Testis (tissue), 2 donors: Measurements from ENCODE around the gene SPON1.

Experiments used
- POLR2A ChIP-seq: fragments of 450-650 bp; IDR thresholded peaks from one replicate; pipeline ENCODE4 v1.6.1; 2017; ENCODE audit warnings: antibody characterized with exemption, mild to moderate bottlenecking, moderate library complexity
- TF ChIP-seq, protein P1 (sequence below), 3 experiments: fragments of 450-650 bp in 2 of 3; fragments of 200-600 bp in 1 of 3; sonication (generic) in 1 of 3; IDR thresholded peaks; one replicate each; pipeline ENCODE4 v1.5.1; 2016 to 2019; ENCODE audit warnings: antibody characterized with exemption in 3 of 3, mild to moderate bottlenecking in 2 of 3, moderate library complexity in 1 of 3

DNA sequence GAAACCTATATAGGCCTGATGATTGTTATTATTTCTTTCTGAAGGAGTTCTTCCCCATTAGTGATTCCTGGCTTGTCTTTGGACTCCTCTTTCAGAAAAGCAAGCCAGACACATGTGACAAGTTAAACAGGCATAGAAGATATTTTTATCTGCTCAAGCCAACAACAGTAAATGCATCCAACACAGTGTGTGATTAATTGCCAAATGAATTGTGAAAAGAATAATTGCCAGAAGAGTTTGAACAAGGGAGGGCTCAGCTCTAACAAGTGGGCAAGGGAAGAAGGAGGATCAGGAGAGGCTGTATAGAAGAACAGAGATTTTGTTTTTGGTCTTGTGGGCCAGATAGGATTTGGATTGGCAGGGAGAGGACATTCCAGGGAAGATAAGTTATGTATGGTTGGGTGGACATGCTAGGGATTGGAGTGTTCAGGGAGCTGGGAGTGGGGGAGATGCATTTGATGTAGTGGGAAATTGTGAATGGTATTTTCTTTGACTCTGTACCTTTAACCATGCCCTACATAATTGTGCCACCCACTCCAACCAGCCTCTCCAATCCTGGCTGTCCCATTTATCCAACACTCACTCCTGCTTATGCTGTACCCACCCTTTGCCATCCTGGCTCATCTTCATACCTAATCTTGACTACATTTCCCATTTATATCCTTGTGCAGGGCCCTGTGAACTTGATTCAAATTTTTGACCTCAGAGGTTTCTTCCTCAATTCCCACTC lies 223.7 kb downstream of the SPON1 start:
- TF ChIP-seq, protein P1, sequence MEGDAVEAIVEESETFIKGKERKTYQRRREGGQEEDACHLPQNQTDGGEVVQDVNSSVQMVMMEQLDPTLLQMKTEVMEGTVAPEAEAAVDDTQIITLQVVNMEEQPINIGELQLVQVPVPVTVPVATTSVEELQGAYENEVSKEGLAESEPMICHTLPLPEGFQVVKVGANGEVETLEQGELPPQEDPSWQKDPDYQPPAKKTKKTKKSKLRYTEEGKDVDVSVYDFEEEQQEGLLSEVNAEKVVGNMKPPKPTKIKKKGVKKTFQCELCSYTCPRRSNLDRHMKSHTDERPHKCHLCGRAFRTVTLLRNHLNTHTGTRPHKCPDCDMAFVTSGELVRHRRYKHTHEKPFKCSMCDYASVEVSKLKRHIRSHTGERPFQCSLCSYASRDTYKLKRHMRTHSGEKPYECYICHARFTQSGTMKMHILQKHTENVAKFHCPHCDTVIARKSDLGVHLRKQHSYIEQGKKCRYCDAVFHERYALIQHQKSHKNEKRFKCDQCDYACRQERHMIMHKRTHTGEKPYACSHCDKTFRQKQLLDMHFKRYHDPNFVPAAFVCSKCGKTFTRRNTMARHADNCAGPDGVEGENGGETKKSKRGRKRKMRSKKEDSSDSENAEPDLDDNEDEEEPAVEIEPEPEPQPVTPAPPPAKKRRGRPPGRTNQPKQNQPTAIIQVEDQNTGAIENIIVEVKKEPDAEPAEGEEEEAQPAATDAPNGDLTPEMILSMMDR (IDR thresholded peaks at IDR 0.05): no peak
- TF ChIP-seq POLR2A: no peak
